Panc1 (cell line): ENCODE measurements around the gene TBX21.

ENCODE experiments used
- CTCF ChIP-seq: fragments of 450-650 bp; IDR thresholded peaks from 2 replicates; pipeline ENCODE4 v1.5.1; 2017; ENCODE audit warnings: mild to moderate bottlenecking
- POLR2AphosphoS5 ChIP-seq: IDR thresholded peaks from 2 replicates; pipeline ENCODE4 v1.6.1; 2012; ENCODE audit warnings: mild to moderate bottlenecking, low read depth, low read length, moderate library complexity
- REST ChIP-seq, 2 experiments: IDR thresholded peaks; 2 replicates each; pipeline ENCODE4 v1.6.1; 2011 to 2012; ENCODE audit warnings: low read depth in 2 of 2, control low read depth in 1 of 2, low read length in 1 of 2, mild to moderate bottlenecking in 1 of 2, moderate library complexity in 1 of 2; ENCODE audit not compliant: insufficient read depth in 1 of 2
- SIN3A ChIP-seq: IDR thresholded peaks from 2 replicates; pipeline ENCODE4 v1.6.1; 2012; ENCODE audit warnings: low read depth, mild to moderate bottlenecking, low read length, moderate library complexity, borderline replicate concordance; ENCODE audit not compliant: insufficient read depth
- TCF7L2 ChIP-seq: IDR thresholded peaks from 2 replicates; pipeline ENCODE4 v1.6.1; 2011; ENCODE audit warnings: mild to moderate bottlenecking, low read depth, low read length, inconsistent platforms

DNA sequence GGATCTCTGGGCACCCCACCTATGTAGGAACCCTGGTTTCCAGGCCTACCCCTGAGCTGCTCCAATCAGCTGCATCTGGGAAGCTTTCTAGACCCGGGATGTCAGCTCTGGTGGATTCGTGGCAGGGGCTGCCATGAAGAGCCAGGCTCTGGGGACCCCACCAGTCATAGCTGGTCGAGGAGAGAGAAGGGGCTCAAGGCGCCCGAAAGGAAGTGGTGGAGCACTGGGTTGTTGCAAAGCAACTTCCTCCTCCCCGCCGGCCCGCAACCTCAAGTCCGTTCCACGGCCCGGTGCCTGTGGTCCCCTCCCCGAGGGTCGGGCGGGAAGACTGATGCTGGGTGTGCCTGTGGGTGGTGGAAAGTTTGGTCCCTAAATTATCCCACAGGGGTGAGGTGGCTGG is 28.9 kb upstream of the TBX21 start:
- TF ChIP-seq CTCF: no peak
- TF ChIP-seq TCF7L2: no peak
- no peak for TF ChIP-seq REST (IDR thresholded peaks at IDR 0.05; ENCODE audit: insufficient read depth in 1 of 2, low read depth in 2 of 2, low read length in 1 of 2)
- no peak for TF ChIP-seq POLR2AphosphoS5
- no peak for TF ChIP-seq SIN3A
